Gastrocnemius medialis (tissue), 4 donors: ENCODE measurements around the gene NHERF1. TPM values are rescaled to one million over a fixed set of nuclear protein-coding genes. Genes with fewer than 3 reads are reported as not detected.

Source experiments
- ATAC-seq, 2 donors: fragments of 150-250 bp; one replicate each; pipeline ENCODE4 v1.9.1; 2016
- DNase-seq, 2 donors: peaks; one replicate each; pipeline ENCODE4 v3.0.0-alpha.2; 2019
- H3K27ac ChIP-seq, 4 donors: fragments of 200-600 bp; sonication (generic); 1 replicate in 1 of 4; 2 replicates in 3 of 4; pipeline ENCODE4 v1.5.1; 2016 to 2018; ENCODE audit warnings: mild to moderate bottlenecking in 2 of 4, moderate library complexity in 1 of 4
- H3K27me3 ChIP-seq, 3 donors: fragments of 200-600 bp; sonication (generic) in 2 of 3; 1 replicate in 1 of 3; 2 replicates in 2 of 3; pipeline versions ENCODE4 v1.5.1 to v1.6.0; 2016 to 2019; ENCODE audit warnings: mild to moderate bottlenecking in 1 of 3, moderate library complexity in 1 of 3
- H3K36me3 ChIP-seq, 2 donors: fragments of 200-600 bp; sonication (generic) in 1 of 2; one replicate each; pipeline ENCODE4 v1.5.1; 2017 to 2018
- H3K4me1 ChIP-seq, 2 donors: fragments of 200-600 bp; sonication (generic) in 1 of 2; one replicate each; pipeline ENCODE4 v1.5.1; 2016 to 2017; ENCODE audit warnings: mild to moderate bottlenecking in 2 of 2
- H3K4me3 ChIP-seq, 4 donors: fragments of 200-600 bp; sonication (generic) in 3 of 4; 1 replicate in 1 of 4; 2 replicates in 3 of 4; pipeline ENCODE4 v1.5.1; 2016 to 2019; ENCODE audit warnings: mild to moderate bottlenecking in 2 of 4
- H3K9me3 ChIP-seq, 3 donors: fragments of 200-600 bp; sonication (generic) in 2 of 3; 1 replicate in 1 of 3; 2 replicates in 2 of 3; pipeline ENCODE4 v1.5.1; 2016 to 2019
- POLR2A ChIP-seq, 2 donors: fragments of 450-650 bp; IDR thresholded peaks; one replicate each; pipeline ENCODE4 v1.6.1; 2017; ENCODE audit warnings: antibody characterized with exemption in 2 of 2, mild to moderate bottlenecking in 2 of 2, moderate library complexity in 2 of 2
- in situ Hi-C, 4 donors: fragments of 200-750 bp; cut with MboI; loops; one replicate each; pipeline versions ENCODE4 v1.15.0 to v1.8.0; 2017; ENCODE audit warnings: low sequenced_read_pairs in 4 of 4
- intact Hi-C: fragments of 100-400 bp; cut with DNase I; formaldehyde crosslinking; loops from one replicate; pipeline ENCODE4 v1.15.1; 2023; ENCODE audit warnings: low total_unique reads
- total RNA-seq, 4 donors: library from RNA; depleted of rRNA; stranded (reverse); fragments of >200 nt; gene quantifications; one replicate each; pipeline versions ENCODE4 v1.1.0 to v1.2.3, GENCODE V29; 2016
- TF ChIP-seq, protein P1 (sequence below), 5 experiments: fragments of 450-650 bp in 3 of 5; fragments of 200-600 bp in 2 of 5; sonication (generic) in 2 of 5; IDR thresholded peaks in 4 of 5; conservative IDR thresholded peaks in 1 of 5; 1 replicate in 4 of 5; 2 replicates in 1 of 5; pipeline ENCODE4 v1.5.1; 2016 to 2019; ENCODE audit warnings: antibody characterized with exemption in 5 of 5, mild to moderate bottlenecking in 3 of 5, moderate library complexity in 3 of 5

NHERF1 gene
- total RNA-seq, 4 donors from 2014 or later: 3.8 to 5.6 (median 5.5) TPM

- Histone ChIP-seq H3K36me3 (no peaks in the 10 kb centered on the region), H3K4me1 (peaks cover 13 to 20% of the 10 kb centered on the region in 2 donors), H3K27me3 (no peaks in the 10 kb centered on the region), H3K4me3 (no peak overlapping the region), H3K9me3 (no peaks in the 10 kb centered on the region), H3K27ac (no peak overlapping the region)
- TF ChIP-seq, protein P1, sequence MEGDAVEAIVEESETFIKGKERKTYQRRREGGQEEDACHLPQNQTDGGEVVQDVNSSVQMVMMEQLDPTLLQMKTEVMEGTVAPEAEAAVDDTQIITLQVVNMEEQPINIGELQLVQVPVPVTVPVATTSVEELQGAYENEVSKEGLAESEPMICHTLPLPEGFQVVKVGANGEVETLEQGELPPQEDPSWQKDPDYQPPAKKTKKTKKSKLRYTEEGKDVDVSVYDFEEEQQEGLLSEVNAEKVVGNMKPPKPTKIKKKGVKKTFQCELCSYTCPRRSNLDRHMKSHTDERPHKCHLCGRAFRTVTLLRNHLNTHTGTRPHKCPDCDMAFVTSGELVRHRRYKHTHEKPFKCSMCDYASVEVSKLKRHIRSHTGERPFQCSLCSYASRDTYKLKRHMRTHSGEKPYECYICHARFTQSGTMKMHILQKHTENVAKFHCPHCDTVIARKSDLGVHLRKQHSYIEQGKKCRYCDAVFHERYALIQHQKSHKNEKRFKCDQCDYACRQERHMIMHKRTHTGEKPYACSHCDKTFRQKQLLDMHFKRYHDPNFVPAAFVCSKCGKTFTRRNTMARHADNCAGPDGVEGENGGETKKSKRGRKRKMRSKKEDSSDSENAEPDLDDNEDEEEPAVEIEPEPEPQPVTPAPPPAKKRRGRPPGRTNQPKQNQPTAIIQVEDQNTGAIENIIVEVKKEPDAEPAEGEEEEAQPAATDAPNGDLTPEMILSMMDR (IDR thresholded peaks at IDR 0.05 in 4 of 5, conservative IDR thresholded peaks at IDR 0.05 in 1 of 5): no peak
- TF ChIP-seq POLR2A (IDR thresholded peaks at IDR 0.05): no peak
- intact Hi-C loops: no loop called here
- DNase-seq: no peak
- no peak for ATAC-seq
- in situ Hi-C loops: no loop called here
Observed at GRCh38 chr17:74763565-74764387, 15.3 kb downstream of the NHERF1 start.

DNA sequence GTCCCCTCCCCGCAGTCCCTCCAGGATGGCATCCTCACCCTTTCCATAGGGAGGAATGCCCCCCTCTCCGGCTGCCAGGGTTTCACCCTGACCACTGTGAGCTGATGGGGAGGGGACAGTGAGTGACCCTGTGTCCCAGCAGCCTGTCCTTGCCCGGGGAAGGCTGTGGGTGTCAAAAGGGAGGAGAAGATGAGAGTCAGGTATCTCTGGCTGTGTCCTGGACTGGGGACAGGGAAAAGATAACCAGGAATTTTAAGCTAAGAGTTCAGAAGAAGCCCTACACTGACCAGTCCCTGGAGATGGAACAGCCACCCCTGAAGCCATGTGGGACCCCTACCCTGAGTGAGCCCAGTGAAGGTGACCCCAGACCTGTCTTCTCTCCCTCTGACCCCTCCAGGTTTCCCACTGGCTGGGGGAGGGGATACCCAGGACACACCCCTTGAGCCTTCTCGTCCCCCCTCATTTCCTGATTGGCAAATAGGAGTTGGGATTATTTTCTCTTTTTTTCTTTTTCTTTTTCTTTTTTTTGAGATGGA, 16.4 kb downstream of the NHERF1 start:
- ATAC-seq (no peak), DNase-seq (no peak)
- H3K36me3 ChIP-seq: no peaks in the 10 kb centered on the region
- in situ Hi-C loops (no loop called here), intact Hi-C loops (no loop called here)
- no peak overlapping the region for H3K27ac ChIP-seq
- no peak overlapping the region for H3K4me3 ChIP-seq
- no peaks in the 10 kb centered on the region for H3K27me3 ChIP-seq
- peaks cover 12 to 16% of the 10 kb centered on the region in 2 donors for H3K4me1 ChIP-seq
- no peaks in the 10 kb centered on the region for H3K9me3 ChIP-seq
- TF ChIP-seq, protein P1 (IDR thresholded peaks at IDR 0.05 in 4 of 5, conservative IDR thresholded peaks at IDR 0.05 in 1 of 5): no peak
- no peak for TF ChIP-seq POLR2A (IDR thresholded peaks at IDR 0.05)

DNA sequence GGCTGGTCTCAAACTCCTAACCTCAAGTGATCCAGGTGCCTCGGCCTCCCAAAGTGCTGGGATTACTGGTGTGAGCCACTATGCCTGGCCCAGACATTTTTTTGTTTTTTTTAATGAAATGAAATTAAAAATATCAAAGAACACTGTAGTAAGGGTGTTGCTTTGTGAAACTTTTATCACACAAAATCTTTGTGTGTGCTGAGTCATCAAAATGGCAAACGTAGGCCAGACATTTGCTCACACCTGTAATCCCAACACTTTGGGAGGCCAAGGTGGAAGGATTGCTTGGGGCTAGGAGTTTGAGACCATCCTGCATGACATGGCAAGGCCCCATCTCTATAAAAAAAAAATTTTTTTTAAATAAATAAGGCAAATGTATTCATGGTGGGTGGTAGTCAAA, 18.0 kb downstream of the NHERF1 start:
- H3K4me3 ChIP-seq: no peak overlapping the region
- in situ Hi-C loops: no loop called here
- TF ChIP-seq POLR2A (IDR thresholded peaks at IDR 0.05): no peak
- TF ChIP-seq, protein P1 (IDR thresholded peaks at IDR 0.05 in 4 of 5, conservative IDR thresholded peaks at IDR 0.05 in 1 of 5): no peak
- H3K27me3 ChIP-seq: no peaks in the 10 kb centered on the region
- no peak for DNase-seq
- H3K27ac ChIP-seq: no peak overlapping the region
- intact Hi-C loops: no loop called here
- H3K36me3 ChIP-seq: peaks cover 0 to 10% of the 10 kb centered on the region in 2 donors
- peaks cover 12% of the 10 kb centered on the region in 2 donors for H3K4me1 ChIP-seq
- no peaks in the 10 kb centered on the region for H3K9me3 ChIP-seq
- ATAC-seq: no peak

GRCh38 chr17:74767111-74767516, 18.7 kb downstream of the NHERF1 start:
- Histone ChIP-seq H3K9me3 (no peaks in the 10 kb centered on the region), H3K4me1 (peaks cover 12% of the 10 kb centered on the region in 2 donors), H3K27ac (peak overlapping the region in 1 of 4 donors; percentile 66), H3K4me3 (no peak overlapping the region), H3K27me3 (no peaks in the 10 kb centered on the region), H3K36me3 (peaks cover 0 to 17% of the 10 kb centered on the region in 2 donors)
- DNase-seq: no peak
- in situ Hi-C loops: no loop called here
- ATAC-seq: no peak
- intact Hi-C loops: no loop called here
- no peak for TF ChIP-seq POLR2A (IDR thresholded peaks at IDR 0.05)
- TF ChIP-seq, protein P1 (IDR thresholded peaks at IDR 0.05 in 4 of 5, conservative IDR thresholded peaks at IDR 0.05 in 1 of 5): no peak
